Ascending aorta (tissue), 2 donors: ENCODE results near the gene TULP1. TPM values are rescaled to one million over a fixed set of nuclear protein-coding genes. Genes with fewer than 3 reads are reported as not detected.
"Not testable (repeated sequence)": the region's sequence is repeated elsewhere in the genome, so short reads cannot be mapped to it uniquely, and the experiment has no call there.

Experiments
- DNase-seq, 2 donors: peaks; one replicate each; pipeline ENCODE4 v3.0.0-alpha.2; 2019; ENCODE audit warnings: low spot score in 2 of 2
- H3K27ac ChIP-seq, 2 donors: fragments of 200-600 bp; sonication (generic); one replicate each; pipeline ENCODE4 v1.5.1; 2016 to 2017; ENCODE audit warnings: mild to moderate bottlenecking in 1 of 2
- H3K27me3 ChIP-seq: fragments of 200-600 bp; sonication (generic); one replicate; pipeline ENCODE4 v1.5.1; 2017
- H3K36me3 ChIP-seq, 2 donors: fragments of 200-600 bp; sonication (generic); one replicate each; pipeline ENCODE4 v1.5.1; 2016
- H3K4me1 ChIP-seq, 2 donors: fragments of 200-600 bp; sonication (generic); one replicate each; pipeline ENCODE4 v1.5.1; 2016 to 2017; ENCODE audit warnings: mild to moderate bottlenecking in 1 of 2
- H3K4me3 ChIP-seq, 2 donors: fragments of 200-600 bp; sonication (generic); one replicate each; pipeline ENCODE4 v1.5.1; 2016 to 2017; ENCODE audit warnings: mild to moderate bottlenecking in 1 of 2
- H3K9me3 ChIP-seq, 2 donors: fragments of 200-600 bp; sonication (generic); one replicate each; pipeline ENCODE4 v1.5.1; 2016
- CTCF ChIP-seq, 3 experiments: fragments of 200-600 bp in 2 of 3; fragments of 450-650 bp in 1 of 3; sonication (generic) in 2 of 3; IDR thresholded peaks; one replicate each; pipeline ENCODE4 v1.5.1; 2016 to 2019; ENCODE audit warnings: antibody characterized with exemption in 3 of 3, mild to moderate bottlenecking in 1 of 3, moderate library complexity in 1 of 3
- intact Hi-C: fragments of 100-400 bp; cut with DNase I; formaldehyde crosslinking; loops from one replicate; pipeline ENCODE4 v1.15.1; 2023
- total RNA-seq: library from RNA; depleted of rRNA; stranded (reverse); fragments of >200 nt; gene quantifications from one replicate; pipeline ENCODE4 v1.1.0, GENCODE V29; 2016

The TULP1 gene
- total RNA-seq, 1 donor from 2014 or later = not detected

GRCh38 chr6:35544769-35545361 lies 32.2 kb upstream of the TULP1 start:
- H3K9me3 ChIP-seq = peaks cover 0 to 13% of the 10 kb centered on the region in 2 donors
- no peak for TF ChIP-seq CTCF (IDR thresholded peaks at IDR 0.05)
- DNase-seq = no peak
- intact Hi-C loops = no loop called here
- no peaks in the 10 kb centered on the region for H3K4me1 ChIP-seq
- H3K4me3 ChIP-seq = no peak overlapping the region
- no peaks in the 10 kb centered on the region for H3K36me3 ChIP-seq
- no peak overlapping the region for H3K27ac ChIP-seq
- no peaks in the 10 kb centered on the region for H3K27me3 ChIP-seq

GRCh38 chr6:35543459-35544193 lies 30.9 kb upstream of the TULP1 start:
- Histone ChIP-seq H3K27me3 (no peaks in the 10 kb centered on the region), H3K4me3 (no peak overlapping the region), H3K9me3 (peaks cover 0 to 10% of the 10 kb centered on the region in 2 donors), H3K36me3 (no peaks in the 10 kb centered on the region), H3K27ac (no peak overlapping the region), H3K4me1 (no peaks in the 10 kb centered on the region)
- intact Hi-C loops = no loop called here
- DNase-seq = no peak
- no peak for TF ChIP-seq CTCF (IDR thresholded peaks at IDR 0.05)

- Histone ChIP-seq H3K27me3 (no peaks in the 10 kb centered on the region), H3K4me3 (no peak overlapping the region), H3K36me3 (no peaks in the 10 kb centered on the region), H3K27ac (no peak overlapping the region), H3K9me3 (peaks cover 0 to 10% of the 10 kb centered on the region in 2 donors), H3K4me1 (no peaks in the 10 kb centered on the region)
- no peak for TF ChIP-seq CTCF (IDR thresholded peaks at IDR 0.05)
- DNase-seq = no peak
- intact Hi-C loops = no loop called here
Observed at GRCh38 chr6:35541836-35542235, 29.1 kb upstream of the TULP1 start.

GRCh38 chr6:35539223-35539622 lies 26.5 kb upstream of the TULP1 start:
- H3K4me3 ChIP-seq = no peak overlapping the region
- TF ChIP-seq CTCF (IDR thresholded peaks at IDR 0.05) = no peak
- intact Hi-C loops = no loop called here
- H3K9me3 ChIP-seq = peaks cover 0 to 10% of the 10 kb centered on the region in 2 donors
- H3K4me1 ChIP-seq = no peaks in the 10 kb centered on the region
- DNase-seq = no peak
- no peaks in the 10 kb centered on the region for H3K27me3 ChIP-seq
- no peak overlapping the region for H3K27ac ChIP-seq
- H3K36me3 ChIP-seq = no peaks in the 10 kb centered on the region

- H3K27ac ChIP-seq, DNase-seq, intact Hi-C loops, H3K4me3 ChIP-seq, H3K4me1 ChIP-seq, H3K27me3 ChIP-seq, H3K36me3 ChIP-seq, H3K9me3 ChIP-seq: not testable (repeated sequence)
Observed at GRCh38 chr6:35535847-35536246, 23.2 kb upstream of the TULP1 start.

- intact Hi-C loops = no loop called here
- DNase-seq = no peak
Observed at GRCh38 chr6:35534407-35535170, 21.9 kb upstream of the TULP1 start.

More at GRCh38 chr6:35534407-35535170, 21.9 kb upstream of the TULP1 start:
- H3K4me3 ChIP-seq = no peak overlapping the region
- H3K36me3 ChIP-seq = no peaks in the 10 kb centered on the region
- no peaks in the 10 kb centered on the region for H3K4me1 ChIP-seq
- no peaks in the 10 kb centered on the region for H3K27me3 ChIP-seq
- no peak overlapping the region for H3K27ac ChIP-seq
- TF ChIP-seq CTCF (IDR thresholded peaks at IDR 0.05) = no peak
- H3K9me3 ChIP-seq = no peaks in the 10 kb centered on the region
